ENCODE results near the gene PLXNA2. TPM values are rescaled to one million over a fixed set of nuclear protein-coding genes. Genes with fewer than 3 reads are reported as not detected.

PLXNA2 gene
- total and polyA plus RNA-seq, 2 of the 8 experiments (the other 6 are each of a cell fraction or from before 2014, with no cell fraction given): 0.33 to 1.5 TPM

- TF ChIP-seq CTCF (IDR thresholded peaks at IDR 0.05; ENCODE audit: control extremely low read depth in 1 of 3, insufficient read depth in 1 of 3, low read depth in 1 of 3, low read length in 3 of 3): no peak
- no peak for TF ChIP-seq MAFK (IDR thresholded peaks at IDR 0.05; ENCODE audit: low read depth, low read length)
- no peak for TF ChIP-seq SIRT6 (IDR thresholded peaks at IDR 0.05; ENCODE audit: low read length)
- no peak for TF ChIP-seq ATF3 (IDR thresholded peaks at IDR 0.05; ENCODE audit: insufficient read depth, low read depth, low read length)
- no peak for TF ChIP-seq SIX5 (IDR thresholded peaks at IDR 0.05; ENCODE audit: low read depth, low read length)
- no peak for TF ChIP-seq USF2 (IDR thresholded peaks at IDR 0.05; ENCODE audit: low read length)
These were observed 136.6 kb downstream of the PLXNA2 start (continued) for GRCh38 chr1:208107425-208108212.
